IgD-negative memory B cell (primary cell): Measurements from ENCODE around the gene ATP8A1. TPM values are rescaled to one million over a fixed set of nuclear protein-coding genes. Genes with fewer than 3 reads are reported as not detected.

Experiments used
- H3K27ac Mint-ChIP-seq, 3 donors: one replicate each; pipeline ENCODE4 v1.8.0; 2020 to 2022; ENCODE audit warnings: mild to moderate bottlenecking in 3 of 3, mixed read lengths in 3 of 3, moderate library complexity in 1 of 3
- H3K27me3 Mint-ChIP-seq: one replicate; pipeline ENCODE4 v1.8.0; 2021; ENCODE audit warnings: mixed read lengths
- H3K36me3 Mint-ChIP-seq: one replicate; pipeline ENCODE4 v1.8.0; 2020; ENCODE audit warnings: mild to moderate bottlenecking, mixed read lengths
- H3K4me1 Mint-ChIP-seq, 3 donors: one replicate each; pipeline ENCODE4 v1.8.0; 2020 to 2022; ENCODE audit warnings: mixed read lengths in 3 of 3, mild to moderate bottlenecking in 1 of 3
- H3K4me3 Mint-ChIP-seq, 4 donors: one replicate each; pipeline ENCODE4 v1.8.0; 2020 to 2022; ENCODE audit warnings: mild to moderate bottlenecking in 4 of 4, mixed read lengths in 4 of 4, moderate library complexity in 3 of 4
- H3K9me3 Mint-ChIP-seq, 3 donors: one replicate each; pipeline ENCODE4 v1.8.0; 2020 to 2021; ENCODE audit warnings: mixed read lengths in 3 of 3, mild to moderate bottlenecking in 1 of 3
- polyA plus RNA-seq: library from polyadenylated mRNA; unstranded; fragments of 300-500 nt; fragmentation: Illumina TruSeq; gene quantifications from one replicate; pipeline ENCODE4 v1.2.3, GENCODE V29; 2021

Gene ATP8A1
- polyA plus RNA-seq, 1 donor from 2014 or later = 15.0 TPM

DNA sequence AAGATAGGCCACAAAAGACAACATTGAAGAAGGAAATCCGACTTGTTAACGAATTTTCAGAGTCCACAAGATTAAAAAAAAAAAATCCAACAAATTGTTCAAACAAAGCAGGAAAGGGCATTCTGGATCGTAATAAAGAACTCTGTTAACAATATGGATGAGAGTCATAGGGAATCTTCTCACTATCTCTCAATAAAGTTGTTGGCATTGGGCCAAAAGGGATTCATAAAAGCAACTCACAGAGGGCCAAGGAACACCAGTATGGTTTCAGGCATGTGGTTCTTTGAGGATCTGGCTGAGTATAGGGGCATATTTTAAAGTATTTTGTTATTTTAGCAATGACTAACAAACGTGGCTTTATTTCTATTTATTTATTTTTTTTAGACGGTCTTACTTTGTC is 210.1 kb downstream of the ATP8A1 start:
- Mint-ChIP-seq H3K36me3 (peaks cover 25% of the 10 kb centered on the region), H3K27ac (peak overlapping the region in 1 of 3 donors; percentile 79), H3K27me3 (no peaks in the 10 kb centered on the region), H3K9me3 (no peaks in the 10 kb centered on the region), H3K4me3 (no peak overlapping the region), H3K4me1 (no peaks in the 10 kb centered on the region)

DNA sequence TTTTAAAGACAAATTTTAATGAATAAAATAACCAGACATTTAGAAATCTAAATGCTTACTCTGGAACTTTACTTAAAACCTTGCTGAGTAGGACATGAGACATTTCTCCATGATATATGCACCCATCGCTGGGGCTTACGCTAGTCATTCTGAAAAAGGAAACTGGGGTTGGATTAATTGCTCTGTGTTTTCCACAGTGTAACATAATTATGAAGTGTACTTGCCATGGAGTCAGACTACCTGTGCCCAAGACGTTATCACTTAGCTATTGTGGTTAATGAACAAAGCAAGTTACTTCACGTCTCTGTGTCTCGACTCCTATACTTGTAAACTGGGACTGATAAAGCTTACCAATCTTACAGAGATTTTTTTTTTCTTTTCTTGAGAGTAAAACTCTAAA is 211.9 kb downstream of the ATP8A1 start:
- Mint-ChIP-seq H3K9me3 (no peaks in the 10 kb centered on the region), H3K4me3 (no peak overlapping the region), H3K27me3 (no peaks in the 10 kb centered on the region), H3K36me3 (peaks cover 14% of the 10 kb centered on the region), H3K27ac (no peak overlapping the region), H3K4me1 (no peaks in the 10 kb centered on the region)

DNA sequence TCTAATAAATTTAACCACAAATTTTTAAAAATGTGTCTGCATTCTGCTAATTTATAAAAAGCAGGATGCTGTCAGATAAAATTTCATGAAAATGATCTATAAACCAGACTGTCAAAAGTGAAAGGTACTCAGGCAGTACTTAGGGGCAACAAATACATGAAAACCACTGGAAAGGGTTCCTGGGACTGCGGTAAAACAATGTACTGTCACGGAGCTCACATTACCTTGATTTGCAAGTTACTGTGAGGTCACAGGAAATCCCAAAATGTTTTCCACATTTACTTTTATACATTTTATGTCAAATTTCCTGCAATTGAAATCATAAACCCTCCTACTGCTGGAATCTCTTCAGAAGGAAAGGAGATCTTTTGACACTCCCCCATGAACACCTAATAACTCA is 214.3 kb downstream of the ATP8A1 start:
- H3K36me3 Mint-ChIP-seq = peaks cover 8% of the 10 kb centered on the region
- no peaks in the 10 kb centered on the region for H3K9me3 Mint-ChIP-seq
- H3K27ac Mint-ChIP-seq = no peak overlapping the region
- H3K4me1 Mint-ChIP-seq = no peaks in the 10 kb centered on the region
- H3K4me3 Mint-ChIP-seq = no peak overlapping the region
- H3K27me3 Mint-ChIP-seq = no peaks in the 10 kb centered on the region

DNA sequence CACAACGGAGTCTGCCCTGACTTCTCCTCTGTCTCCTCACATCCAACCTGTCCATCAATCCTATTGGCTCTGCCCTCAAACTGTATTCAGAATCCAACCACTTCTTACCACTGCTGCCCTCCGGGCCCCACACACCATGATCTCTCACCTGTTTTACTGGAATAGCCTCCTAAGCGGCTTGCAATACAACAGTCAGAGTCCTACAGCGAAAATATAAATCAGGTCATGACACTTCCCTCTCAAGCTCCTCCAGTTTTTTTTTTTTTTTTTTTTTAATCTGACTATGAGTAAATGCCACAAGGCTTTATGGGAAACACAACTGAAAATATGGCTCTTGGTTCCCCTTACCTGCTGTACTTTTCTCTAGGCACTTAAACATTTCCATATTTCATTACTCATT is 216.8 kb downstream of the ATP8A1 start:
- H3K27ac Mint-ChIP-seq = no peak overlapping the region
- peaks cover 0 to 3% (median 0%) of the 10 kb centered on the region in 3 donors for H3K9me3 Mint-ChIP-seq
- H3K4me3 Mint-ChIP-seq = no peak overlapping the region
- H3K27me3 Mint-ChIP-seq = no peaks in the 10 kb centered on the region
- H3K4me1 Mint-ChIP-seq = no peaks in the 10 kb centered on the region
- peaks cover 18% of the 10 kb centered on the region for H3K36me3 Mint-ChIP-seq

DNA sequence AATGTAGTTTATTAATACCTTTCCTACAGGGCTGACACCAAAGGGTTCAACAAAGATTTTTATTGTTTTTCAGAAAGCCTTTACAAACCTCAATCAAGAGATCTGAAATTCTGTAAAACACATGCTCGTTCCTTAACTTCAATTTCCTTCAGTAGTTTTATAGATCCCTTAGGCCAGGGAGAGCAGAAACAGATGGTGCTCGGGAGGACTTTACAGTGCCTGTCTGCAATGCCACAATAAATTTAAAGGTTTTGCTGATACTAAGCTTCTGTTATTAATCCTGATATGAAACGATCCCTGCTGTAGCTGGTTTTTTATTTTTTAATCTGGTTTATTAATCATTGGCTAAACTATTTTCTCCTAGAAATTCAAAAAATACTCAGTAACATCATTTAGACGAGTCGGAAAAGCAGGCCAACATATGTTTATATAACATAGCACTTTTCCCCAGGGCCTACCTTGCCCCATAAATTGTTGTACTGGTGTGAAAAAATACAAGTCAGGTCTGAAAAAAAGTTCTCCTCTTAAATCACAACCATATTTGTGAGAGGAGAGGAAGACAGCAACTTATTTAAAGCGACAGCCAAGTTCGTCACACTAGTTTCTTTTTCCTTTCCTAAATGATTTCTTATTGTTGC is 219.9 kb downstream of the ATP8A1 start:
- Mint-ChIP-seq H3K9me3 (peaks cover 0 to 3% (median 0%) of the 10 kb centered on the region in 3 donors), H3K27me3 (no peaks in the 10 kb centered on the region), H3K4me3 (no peak overlapping the region), H3K4me1 (no peaks in the 10 kb centered on the region), H3K36me3 (peaks cover 16% of the 10 kb centered on the region), H3K27ac (no peak overlapping the region)

DNA sequence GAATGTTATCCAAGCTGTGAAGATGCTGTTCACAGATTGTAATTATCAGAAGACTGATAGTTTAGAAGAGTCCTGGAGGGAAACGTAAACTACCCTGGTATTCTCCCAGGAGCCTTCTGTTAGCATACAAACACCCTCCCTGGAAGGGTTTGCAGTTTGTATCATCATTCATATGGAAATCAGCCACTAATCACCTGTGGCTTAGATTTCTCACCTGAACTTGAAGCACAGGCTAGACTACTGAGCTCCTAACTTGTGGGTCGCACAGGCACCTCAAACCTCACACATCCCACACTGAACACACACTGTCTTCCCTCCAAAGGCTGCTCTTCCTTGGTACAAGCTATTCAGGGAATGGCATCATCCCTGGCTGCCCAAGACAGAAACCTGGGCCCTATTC is 228.9 kb downstream of the ATP8A1 start:
- H3K27me3 Mint-ChIP-seq = no peaks in the 10 kb centered on the region
- H3K4me3 Mint-ChIP-seq = no peak overlapping the region
- H3K9me3 Mint-ChIP-seq = no peaks in the 10 kb centered on the region
- no peaks in the 10 kb centered on the region for H3K4me1 Mint-ChIP-seq
- H3K36me3 Mint-ChIP-seq = peaks cover 9% of the 10 kb centered on the region
- no peak overlapping the region for H3K27ac Mint-ChIP-seq

DNA sequence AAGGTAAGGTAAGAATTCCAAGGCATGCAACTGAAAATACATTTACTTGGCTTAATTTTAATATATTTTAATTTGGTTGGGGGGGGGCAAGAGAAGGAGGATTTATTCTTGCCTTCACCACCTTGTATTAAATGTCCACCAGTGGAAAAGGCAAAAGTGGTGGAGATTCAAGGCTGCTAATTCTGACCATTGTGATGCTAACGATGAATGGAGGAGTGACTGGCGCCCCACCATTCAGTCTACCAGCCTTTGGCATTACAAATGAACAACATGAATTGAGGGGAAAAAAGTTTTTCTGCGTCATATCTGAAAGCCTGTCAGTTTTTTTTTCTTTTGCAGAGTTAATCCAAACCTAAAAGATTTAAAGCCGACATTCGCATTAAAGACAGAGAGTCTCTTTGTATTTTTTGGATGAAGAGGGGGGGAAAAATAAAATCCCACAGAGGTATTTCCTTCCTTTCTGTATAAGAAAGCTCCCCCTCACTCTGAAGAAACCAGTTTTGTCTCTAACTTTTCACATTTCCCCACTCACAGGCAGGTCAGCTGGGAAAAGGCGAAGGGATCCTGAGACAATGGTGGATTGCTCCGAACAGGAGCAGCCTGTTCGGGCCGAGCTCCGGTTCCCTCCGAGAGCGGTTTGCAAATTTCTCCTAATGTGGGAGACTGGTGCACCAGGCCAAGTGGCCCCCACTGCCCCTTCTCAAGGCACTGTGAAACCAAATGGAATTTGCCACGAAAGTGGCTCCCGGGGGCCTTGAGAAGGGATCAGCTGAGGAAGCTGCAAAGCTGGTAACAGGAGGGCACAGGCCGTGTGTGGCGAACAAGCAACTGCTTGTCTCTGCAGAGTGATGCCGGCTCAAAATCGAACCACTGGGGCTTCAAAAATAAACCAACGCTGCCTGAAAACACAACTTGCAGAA is 231.5 kb downstream of the ATP8A1 start:
- no peak overlapping the region for H3K4me3 Mint-ChIP-seq
- H3K27ac Mint-ChIP-seq = no peak overlapping the region
- H3K36me3 Mint-ChIP-seq = peaks cover 10% of the 10 kb centered on the region
- no peaks in the 10 kb centered on the region for H3K4me1 Mint-ChIP-seq
- no peaks in the 10 kb centered on the region for H3K9me3 Mint-ChIP-seq
- H3K27me3 Mint-ChIP-seq = no peaks in the 10 kb centered on the region

DNA sequence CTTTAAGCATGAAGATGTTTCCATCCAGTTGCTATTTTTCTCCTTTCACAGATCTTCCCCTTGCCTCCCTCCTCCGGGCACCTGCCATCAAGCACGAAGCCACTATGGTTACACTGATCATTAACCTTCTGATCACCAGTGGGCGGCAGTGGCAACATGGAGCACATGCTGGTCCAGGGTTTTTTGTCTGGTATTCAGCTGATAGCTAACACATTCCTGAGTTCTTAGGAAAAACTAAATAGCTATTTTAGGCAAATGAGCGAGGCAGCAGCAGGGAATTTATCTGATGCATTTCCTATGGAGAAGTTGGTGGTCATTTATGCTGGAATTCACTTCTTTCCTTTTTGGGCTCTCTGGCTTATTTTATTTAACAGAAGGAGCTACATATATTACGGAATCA is 236.8 kb downstream of the ATP8A1 start:
- peaks cover 16% of the 10 kb centered on the region for H3K36me3 Mint-ChIP-seq

DNA sequence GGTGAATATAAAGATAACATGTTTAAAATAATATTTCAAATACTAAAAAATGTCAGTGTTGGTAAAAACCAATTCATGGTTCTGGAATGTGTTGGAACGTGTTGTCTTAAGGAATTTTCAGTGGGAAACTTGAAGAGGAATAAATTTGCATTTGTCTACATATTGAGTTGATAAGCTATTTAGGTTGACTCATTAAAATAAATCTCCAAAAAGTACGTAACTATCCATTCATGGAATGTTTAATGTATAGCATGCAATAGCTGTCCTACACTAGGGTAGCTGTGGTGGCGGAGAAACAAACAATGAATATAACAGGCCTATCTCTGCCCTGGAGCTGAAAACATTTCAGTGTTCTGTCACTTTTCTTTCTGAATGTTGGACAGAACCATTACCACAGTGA is 239.4 kb downstream of the ATP8A1 start:
- no peaks in the 10 kb centered on the region for H3K27me3 Mint-ChIP-seq
- H3K4me3 Mint-ChIP-seq = no peak overlapping the region
- no peaks in the 10 kb centered on the region for H3K9me3 Mint-ChIP-seq
- peak overlapping the region in 1 of 3 donors; percentile 35 for H3K27ac Mint-ChIP-seq
- H3K36me3 Mint-ChIP-seq = peaks cover 18% of the 10 kb centered on the region
- H3K4me1 Mint-ChIP-seq = no peaks in the 10 kb centered on the region

More for the DNA sequence above, 236.8 kb downstream of the ATP8A1 start:
- H3K4me3 Mint-ChIP-seq = no peak overlapping the region
- H3K27ac Mint-ChIP-seq = no peak overlapping the region
- no peaks in the 10 kb centered on the region for H3K9me3 Mint-ChIP-seq
- H3K4me1 Mint-ChIP-seq = no peaks in the 10 kb centered on the region
- H3K27me3 Mint-ChIP-seq = no peaks in the 10 kb centered on the region

DNA sequence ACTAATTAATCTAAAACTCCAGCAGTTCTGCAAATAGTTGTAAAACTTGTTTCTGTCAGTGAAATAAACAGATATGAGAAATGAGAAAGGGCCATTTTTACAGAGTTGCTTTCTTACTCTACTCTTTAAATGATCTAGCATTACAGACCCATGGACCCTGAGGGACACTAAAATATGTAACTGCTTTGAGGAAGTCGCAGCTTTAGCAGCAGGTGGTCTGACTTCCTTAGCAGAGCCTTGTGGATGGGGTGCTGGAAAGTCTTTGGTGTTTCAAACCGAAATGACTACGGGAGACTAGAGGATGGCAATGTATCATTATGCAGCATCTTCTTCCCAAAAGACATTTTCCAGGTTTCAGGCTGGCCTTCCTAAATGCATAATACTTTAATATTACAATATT is 240.9 kb downstream of the ATP8A1 start:
- no peaks in the 10 kb centered on the region for H3K9me3 Mint-ChIP-seq
- no peaks in the 10 kb centered on the region for H3K4me1 Mint-ChIP-seq
- no peak overlapping the region for H3K4me3 Mint-ChIP-seq
- H3K27ac Mint-ChIP-seq = no peak overlapping the region
- H3K27me3 Mint-ChIP-seq = no peaks in the 10 kb centered on the region
- H3K36me3 Mint-ChIP-seq = peaks cover 16% of the 10 kb centered on the region

DNA sequence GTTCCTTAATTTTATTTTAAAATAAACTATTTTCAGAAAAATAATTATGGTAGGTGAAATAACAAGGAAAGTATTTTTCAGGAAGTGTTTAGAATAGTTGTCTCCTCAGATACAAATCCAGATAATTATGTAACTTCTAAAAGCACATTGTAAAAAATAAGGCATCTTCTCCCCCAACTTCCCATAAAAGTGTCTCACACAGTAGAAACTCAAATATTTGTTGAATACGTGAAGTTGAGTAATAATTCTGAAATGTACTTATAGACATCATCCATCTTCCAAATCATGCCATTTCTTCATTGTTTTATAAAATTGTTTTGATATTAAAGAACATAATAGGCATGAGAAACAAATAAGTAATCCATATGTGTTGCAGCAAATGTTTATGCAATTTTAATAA is 241.6 kb downstream of the ATP8A1 start:
- Mint-ChIP-seq H3K4me3 (no peak overlapping the region), H3K9me3 (no peaks in the 10 kb centered on the region), H3K27ac (no peak overlapping the region), H3K27me3 (no peaks in the 10 kb centered on the region), H3K4me1 (no peaks in the 10 kb centered on the region), H3K36me3 (peaks cover 17% of the 10 kb centered on the region)

DNA sequence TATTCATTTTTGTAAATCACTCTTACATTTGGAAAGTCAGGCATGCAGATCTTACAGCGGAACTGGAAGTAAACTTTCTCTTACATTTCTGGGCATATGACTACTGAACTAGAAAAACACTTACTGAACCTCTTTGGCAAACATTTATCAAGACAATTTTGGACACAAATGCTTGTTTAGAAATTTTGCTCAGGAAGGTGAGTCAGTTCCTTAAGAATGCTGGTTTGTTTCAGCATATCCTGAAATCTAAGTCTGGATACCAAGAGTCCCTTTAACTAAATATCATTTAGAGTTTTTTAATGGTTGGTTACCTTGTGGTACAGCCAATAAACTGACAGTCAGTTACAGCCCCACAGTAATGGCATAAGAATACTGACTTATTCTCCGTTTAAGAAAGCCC is 244.7 kb downstream of the ATP8A1 start:
- no peaks in the 10 kb centered on the region for H3K27me3 Mint-ChIP-seq
- no peak overlapping the region for H3K27ac Mint-ChIP-seq
- H3K36me3 Mint-ChIP-seq = peaks cover 12% of the 10 kb centered on the region
- H3K4me1 Mint-ChIP-seq = no peaks in the 10 kb centered on the region
- no peaks in the 10 kb centered on the region for H3K9me3 Mint-ChIP-seq
- H3K4me3 Mint-ChIP-seq = no peak overlapping the region

DNA sequence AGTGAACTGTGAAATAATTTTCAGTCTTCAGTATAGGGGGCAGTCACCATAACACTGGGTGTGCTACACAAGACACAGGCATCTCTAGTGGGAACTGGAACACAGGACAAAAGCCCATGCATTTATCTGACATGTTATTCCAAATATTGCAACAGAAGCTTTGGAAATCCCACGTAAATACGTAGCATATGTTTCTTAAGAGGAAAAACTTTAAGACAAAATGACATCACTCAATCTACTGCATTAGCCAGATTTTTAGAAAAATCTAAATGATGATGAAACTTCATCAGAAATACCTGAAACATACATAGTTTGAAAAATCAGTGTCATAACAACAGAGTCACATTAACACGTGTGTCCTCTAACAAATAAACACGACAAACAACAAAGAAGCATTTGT is 245.1 kb downstream of the ATP8A1 start:
- Mint-ChIP-seq H3K36me3 (peaks cover 12% of the 10 kb centered on the region), H3K27ac (no peak overlapping the region), H3K4me1 (no peaks in the 10 kb centered on the region), H3K27me3 (no peaks in the 10 kb centered on the region), H3K4me3 (no peak overlapping the region), H3K9me3 (no peaks in the 10 kb centered on the region)

DNA sequence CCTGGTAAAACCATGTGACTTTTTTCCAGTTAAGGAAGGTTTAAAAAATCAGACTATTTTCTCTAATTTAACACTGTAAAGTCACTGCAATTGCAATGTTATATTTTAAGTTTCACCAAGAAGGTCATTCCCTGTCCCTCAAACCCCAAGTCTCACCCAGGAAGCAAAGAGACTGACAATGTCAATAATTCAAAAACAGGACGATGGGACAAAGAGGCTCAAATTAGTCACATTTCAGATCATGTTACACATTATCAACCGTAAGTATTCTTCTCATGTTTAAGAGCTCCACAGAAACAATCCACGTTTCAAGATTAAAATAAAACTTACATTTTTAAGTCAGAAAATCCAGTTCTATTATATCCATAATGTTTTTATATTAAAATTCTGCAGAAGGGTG is 246.5 kb downstream of the ATP8A1 start:
- Mint-ChIP-seq H3K4me1 (no peaks in the 10 kb centered on the region), H3K27ac (no peak overlapping the region), H3K9me3 (no peaks in the 10 kb centered on the region), H3K4me3 (no peak overlapping the region), H3K27me3 (no peaks in the 10 kb centered on the region), H3K36me3 (peaks cover 15% of the 10 kb centered on the region)

DNA sequence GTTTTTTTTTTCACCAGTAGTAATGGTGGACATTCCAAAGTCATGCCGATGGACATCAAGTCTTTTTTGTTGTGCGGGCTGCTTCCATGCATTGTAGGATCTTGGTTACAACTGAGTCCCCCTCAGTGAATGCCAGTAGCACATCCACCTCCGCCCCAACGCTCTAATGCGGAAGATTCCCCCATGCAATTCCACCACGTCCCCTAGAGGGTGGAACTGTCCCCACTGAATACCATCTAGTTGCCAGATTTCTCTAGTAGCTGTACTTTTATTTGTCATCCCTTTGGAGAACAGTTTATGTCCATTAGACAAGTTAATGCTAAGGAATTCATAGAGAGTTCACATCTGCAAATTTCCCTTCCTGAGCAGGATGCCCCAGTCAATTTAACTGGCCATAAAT is 252.9 kb downstream of the ATP8A1 start:
- Mint-ChIP-seq H3K4me1 (peaks cover under 1 to 7% (median under 1%) of the 10 kb centered on the region in 3 donors), H3K9me3 (no peaks in the 10 kb centered on the region), H3K4me3 (no peak overlapping the region)

DNA sequence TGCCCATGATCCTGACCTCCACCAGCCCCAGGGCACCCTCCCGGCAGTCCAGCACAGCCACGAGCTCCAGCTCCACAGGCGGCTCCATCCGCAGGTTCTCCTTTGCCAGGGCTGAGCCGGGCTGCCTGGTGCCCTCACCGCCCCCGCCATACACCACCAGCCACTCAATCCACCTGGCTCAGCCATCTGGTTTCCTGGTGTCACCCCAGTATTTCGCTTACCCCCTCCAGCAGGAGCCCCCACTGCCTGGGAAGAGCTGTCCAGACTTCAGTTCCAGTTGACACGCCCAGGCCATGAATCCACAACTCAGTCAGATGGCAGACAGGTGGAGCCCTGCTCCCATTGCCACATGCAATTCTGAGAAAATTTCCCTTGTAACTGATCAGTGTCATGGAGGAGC is 255.7 kb downstream of the ATP8A1 start:
- Mint-ChIP-seq H3K4me1 (peaks cover 11 to 20% (median 18%) of the 10 kb centered on the region in 3 donors), H3K4me3 (no peak overlapping the region), H3K27ac (no peak overlapping the region)

More for the DNA sequence above, 252.9 kb downstream of the ATP8A1 start:
- peaks cover 7% of the 10 kb centered on the region for H3K36me3 Mint-ChIP-seq
- H3K27me3 Mint-ChIP-seq = peaks cover 24% of the 10 kb centered on the region
- no peak overlapping the region for H3K27ac Mint-ChIP-seq

More for the DNA sequence above, 255.7 kb downstream of the ATP8A1 start:
- peaks cover 6% of the 10 kb centered on the region for H3K36me3 Mint-ChIP-seq
- peaks cover 47% of the 10 kb centered on the region for H3K27me3 Mint-ChIP-seq
- no peaks in the 10 kb centered on the region for H3K9me3 Mint-ChIP-seq
